Fibroblast of lung (primary cell): ENCODE data around the gene FAH. TPM values are rescaled to one million over a fixed set of nuclear protein-coding genes. Genes with fewer than 3 reads are reported as not detected.

Source experiments
- DNase-seq, 2 donors: peaks; one replicate each; pipeline versions ENCODE4 v3.0.0 to v3.0.0-alpha.2; 2010; ENCODE audit warnings: low read depth in 2 of 2
- H2AFZ ChIP-seq: 2 replicates; pipeline ENCODE4 v1.5.1; 2012; ENCODE audit warnings: low read length, control low read depth, inconsistent platforms
- H3K27ac ChIP-seq: 2 replicates; pipeline ENCODE4 v1.5.1; 2011; ENCODE audit warnings: low read length, control low read depth; ENCODE audit not compliant: insufficient read depth
- H3K27me3 ChIP-seq: 2 replicates; pipeline ENCODE4 v1.5.1; 2011; ENCODE audit warnings: mild to moderate bottlenecking, low read length; ENCODE audit not compliant: control insufficient read depth, insufficient read depth
- H3K36me3 ChIP-seq: 2 replicates; pipeline ENCODE4 v1.5.1; 2011; ENCODE audit warnings: low read length; ENCODE audit not compliant: control insufficient read depth, insufficient read depth
- H3K4me1 ChIP-seq: 2 replicates; pipeline ENCODE4 v1.5.1; 2011; ENCODE audit warnings: low read length; ENCODE audit not compliant: control insufficient read depth, insufficient read depth; ENCODE audit errors: extremely low read depth
- H3K4me2 ChIP-seq: 2 replicates; pipeline ENCODE4 v1.5.1; 2011; ENCODE audit warnings: low read length, control low read depth; ENCODE audit not compliant: insufficient read depth; ENCODE audit errors: extremely low read depth
- H3K4me3 ChIP-seq, 4 experiments: fragments of 200-600 bp in 1 of 4; sonication (generic) in 1 of 4; replicated peaks in 1 of 4; 2 replicates each; pipeline ENCODE4 v1.5.1; 2011 to 2016; ENCODE audit warnings: low read length in 4 of 4, low read depth in 3 of 4, mild to moderate bottlenecking in 3 of 4, control low read depth in 2 of 4, inconsistent platforms in 1 of 4, mixed read lengths in 1 of 4; ENCODE audit not compliant: insufficient read depth in 1 of 4; ENCODE audit errors: control extremely low read depth in 1 of 4
- H3K79me2 ChIP-seq: 2 replicates; pipeline ENCODE4 v1.5.1; 2012; ENCODE audit warnings: mild to moderate bottlenecking, low read length, inconsistent platforms; ENCODE audit not compliant: control insufficient read depth, insufficient read depth
- H3K9ac ChIP-seq: 2 replicates; pipeline ENCODE4 v1.5.1; 2011; ENCODE audit warnings: mild to moderate bottlenecking, low read length, control low read depth; ENCODE audit not compliant: insufficient read depth
- H3K9me3 ChIP-seq: 2 replicates; pipeline ENCODE4 v1.5.1; 2012; ENCODE audit warnings: low read depth, low read length; ENCODE audit not compliant: control insufficient read depth, insufficient read depth
- H4K20me1 ChIP-seq: 2 replicates; pipeline ENCODE4 v1.5.1; 2011; ENCODE audit warnings: low read length; ENCODE audit not compliant: control insufficient read depth, insufficient read depth; ENCODE audit errors: extremely low read depth
- EZH2 ChIP-seq: IDR thresholded peaks from 2 replicates; pipeline ENCODE4 v1.5.1; 2012; ENCODE audit warnings: low read length, control low read depth, mild to moderate bottlenecking; ENCODE audit errors: missing control alignments
- polyA plus RNA-seq, 2 donors: library from polyadenylated mRNA; depleted of rRNA in 1 of 2; stranded (reverse) in 1 of 2; unstranded in 1 of 2; fragments of >200 nt; gene quantifications; 2 replicates each; pipeline ENCODE4 v1.2.1, GENCODE V29; 2011 to 2012; ENCODE audit warnings: missing spikeins in 1 of 2
- total RNA-seq: library from RNA; depleted of rRNA; stranded (reverse); fragments of >200 nt; gene quantifications from 2 replicates; pipeline ENCODE4 v1.2.1, GENCODE V29; 2014
- TF ChIP-seq, protein P1 (sequence below), 2 donors: IDR thresholded peaks in 1 of 2; conservative IDR thresholded peaks in 1 of 2; 1 replicate in 1 of 2; 2 replicates in 1 of 2; pipeline ENCODE4 v1.5.1; 2011 to 2012; ENCODE audit warnings: low read length in 2 of 2, control low read depth in 1 of 2, inconsistent platforms in 1 of 2, low read depth in 1 of 2, mild to moderate bottlenecking in 1 of 2

The FAH gene
- total and polyA plus RNA-seq, 2 donors (not counting 1 experiment from before 2014, with no cell fraction given): 24.4 to 58.6 TPM

GRCh38 chr15:80171787-80172186 lies 19.0 kb downstream of the FAH start:
- DNase-seq: peak in 1 of 2 donors; percentile 39
- no peak overlapping the region for H3K27ac ChIP-seq
- no peak overlapping the region for H3K9ac ChIP-seq
- no peaks in the 10 kb centered on the region for H4K20me1 ChIP-seq
- no peaks in the 10 kb centered on the region for H3K27me3 ChIP-seq
- TF ChIP-seq EZH2: no peak
- TF ChIP-seq, protein P1, sequence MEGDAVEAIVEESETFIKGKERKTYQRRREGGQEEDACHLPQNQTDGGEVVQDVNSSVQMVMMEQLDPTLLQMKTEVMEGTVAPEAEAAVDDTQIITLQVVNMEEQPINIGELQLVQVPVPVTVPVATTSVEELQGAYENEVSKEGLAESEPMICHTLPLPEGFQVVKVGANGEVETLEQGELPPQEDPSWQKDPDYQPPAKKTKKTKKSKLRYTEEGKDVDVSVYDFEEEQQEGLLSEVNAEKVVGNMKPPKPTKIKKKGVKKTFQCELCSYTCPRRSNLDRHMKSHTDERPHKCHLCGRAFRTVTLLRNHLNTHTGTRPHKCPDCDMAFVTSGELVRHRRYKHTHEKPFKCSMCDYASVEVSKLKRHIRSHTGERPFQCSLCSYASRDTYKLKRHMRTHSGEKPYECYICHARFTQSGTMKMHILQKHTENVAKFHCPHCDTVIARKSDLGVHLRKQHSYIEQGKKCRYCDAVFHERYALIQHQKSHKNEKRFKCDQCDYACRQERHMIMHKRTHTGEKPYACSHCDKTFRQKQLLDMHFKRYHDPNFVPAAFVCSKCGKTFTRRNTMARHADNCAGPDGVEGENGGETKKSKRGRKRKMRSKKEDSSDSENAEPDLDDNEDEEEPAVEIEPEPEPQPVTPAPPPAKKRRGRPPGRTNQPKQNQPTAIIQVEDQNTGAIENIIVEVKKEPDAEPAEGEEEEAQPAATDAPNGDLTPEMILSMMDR (conservative IDR thresholded peaks at IDR 0.05 in 1 of 2, IDR thresholded peaks at IDR 0.05 in 1 of 2; ENCODE audit: low read depth in 1 of 2, low read length in 2 of 2): no peak
- H3K4me3 ChIP-seq: no peak overlapping the region
- peaks cover 14% of the 10 kb centered on the region for H3K4me1 ChIP-seq
- no peaks in the 10 kb centered on the region for H3K9me3 ChIP-seq
- peak overlapping the region; percentile 2 for H2AFZ ChIP-seq
- H3K36me3 ChIP-seq: peaks cover 6% of the 10 kb centered on the region
- peak overlapping the region; percentile 32 for H3K4me2 ChIP-seq
- no peaks in the 10 kb centered on the region for H3K79me2 ChIP-seq

DNA sequence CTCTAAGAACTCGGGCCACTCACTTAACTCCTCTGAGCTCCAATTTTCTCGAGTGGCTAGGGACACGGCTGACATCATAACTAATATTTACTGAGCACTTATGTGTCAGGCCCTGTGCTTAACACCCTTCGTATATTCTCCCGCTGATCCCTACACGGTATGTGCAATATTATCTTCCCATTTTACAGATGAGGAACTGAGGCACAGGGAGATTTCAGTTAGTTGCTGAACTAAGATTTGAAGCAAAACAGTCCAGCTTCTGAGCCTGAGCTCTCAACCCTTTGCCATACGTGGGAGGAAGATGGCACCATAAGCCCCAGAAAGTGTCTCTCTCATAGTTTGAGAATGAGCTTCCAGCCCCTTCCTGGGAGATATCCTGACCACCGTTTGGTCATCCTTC lies 19.6 kb downstream of the FAH start:
- H2AFZ ChIP-seq: no peak overlapping the region
- TF ChIP-seq, protein P1 (conservative IDR thresholded peaks at IDR 0.05 in 1 of 2, IDR thresholded peaks at IDR 0.05 in 1 of 2; ENCODE audit: low read depth in 1 of 2, low read length in 2 of 2): no peak
- no peak for TF ChIP-seq EZH2

GRCh38 chr15:80173022-80173759 lies 20.4 kb downstream of the FAH start:
- Histone ChIP-seq H3K4me2 (no peak overlapping the region), H3K27ac (no peak overlapping the region), H3K36me3 (peaks cover 7% of the 10 kb centered on the region), H3K79me2 (no peaks in the 10 kb centered on the region), H3K27me3 (no peaks in the 10 kb centered on the region), H4K20me1 (no peaks in the 10 kb centered on the region), H3K9me3 (no peaks in the 10 kb centered on the region), H3K9ac (peak overlapping the region; percentile 5), H2AFZ (no peak overlapping the region), H3K4me1 (peaks cover 14% of the 10 kb centered on the region), H3K4me3 (no peak overlapping the region)
- TF ChIP-seq, protein P1 (conservative IDR thresholded peaks at IDR 0.05 in 1 of 2, IDR thresholded peaks at IDR 0.05 in 1 of 2; ENCODE audit: low read depth in 1 of 2, low read length in 2 of 2): peak; percentile 66 to 74
- no peak for TF ChIP-seq EZH2
- peak; percentile 36 to 60 for DNase-seq

More for the DNA sequence above, 19.6 kb downstream of the FAH start:
- Histone ChIP-seq H3K4me2 (no peak overlapping the region), H4K20me1 (no peaks in the 10 kb centered on the region), H3K27ac (no peak overlapping the region), H3K4me1 (peaks cover 14% of the 10 kb centered on the region), H3K27me3 (no peaks in the 10 kb centered on the region), H3K79me2 (no peaks in the 10 kb centered on the region), H3K4me3 (no peak overlapping the region), H3K36me3 (peaks cover 6% of the 10 kb centered on the region), H3K9ac (no peak overlapping the region), H3K9me3 (no peaks in the 10 kb centered on the region)
- no peak for DNase-seq
